Transverse colon (tissue), 4 donors: ENCODE measurements around the gene FAM98C. TPM values are rescaled to one million over a fixed set of nuclear protein-coding genes. Genes with fewer than 3 reads are reported as not detected.

Experiments
- DNase-seq: peaks from one replicate; pipeline ENCODE4 v3.0.0-alpha.2; 2019
- H3K27ac ChIP-seq, 4 donors: fragments of 200-600 bp; sonication (generic); 2 replicates each; pipeline ENCODE4 v1.5.1; 2016 to 2018; ENCODE audit warnings: inconsistent platforms in 4 of 4
- H3K27me3 ChIP-seq: fragments of 200-600 bp; sonication (generic); 2 replicates; pipeline ENCODE4 v1.5.1; 2017; ENCODE audit warnings: inconsistent platforms
- H3K36me3 ChIP-seq, 4 donors: fragments of 200-600 bp; sonication (generic); 2 replicates each; pipeline ENCODE4 v1.5.1; 2017 to 2019; ENCODE audit warnings: inconsistent platforms in 4 of 4
- H3K4me1 ChIP-seq, 4 donors: fragments of 200-600 bp; sonication (generic); 2 replicates each; pipeline ENCODE4 v1.5.1; 2017 to 2020; ENCODE audit warnings: inconsistent platforms in 4 of 4
- H3K4me3 ChIP-seq, 4 donors: fragments of 200-600 bp; sonication (generic); 1 replicate in 1 of 4; 2 replicates in 3 of 4; pipeline versions ENCODE4 v1.5.1 to v1.6.1; 2017 to 2019; ENCODE audit warnings: inconsistent platforms in 4 of 4
- H3K9me3 ChIP-seq, 2 donors: fragments of 200-600 bp; sonication (generic); 2 replicates each; pipeline ENCODE4 v1.5.1; 2017 to 2019; ENCODE audit warnings: inconsistent platforms in 2 of 2
- CTCF ChIP-seq, 5 experiments: fragments of 200-600 bp in 3 of 5; fragments of 450-650 bp in 2 of 5; sonication (generic) in 3 of 5; IDR thresholded peaks; 1 replicate in 2 of 5; 2 replicates in 3 of 5; pipeline ENCODE4 v1.5.1; 2016 to 2017; ENCODE audit warnings: antibody characterized with exemption in 5 of 5, inconsistent platforms in 3 of 5, mild to moderate bottlenecking in 2 of 5, moderate library complexity in 1 of 5
- EP300 ChIP-seq: sonication (generic); formaldehyde crosslinking; IDR thresholded peaks from one replicate; pipeline ENCODE4 v1.6.1; 2017; ENCODE audit warnings: antibody characterized with exemption, low read depth
- POLR2A ChIP-seq: fragments of 450-650 bp; IDR thresholded peaks from one replicate; pipeline ENCODE4 v1.6.1; 2016; ENCODE audit warnings: antibody characterized with exemption, mild to moderate bottlenecking, moderate library complexity
- POLR2AphosphoS5 ChIP-seq, 3 donors: sonication (generic); formaldehyde crosslinking; IDR thresholded peaks; one replicate each; pipeline ENCODE4 v1.6.1; 2016; ENCODE audit warnings: antibody characterized with exemption in 3 of 3
- WGBS, 2 donors: methylation state at CpG; one replicate each; pipeline ENCODE4 v1.1.5; 2018; ENCODE audit warnings: low coverage in 1 of 2; 5-methylcytosine and 5-hydroxymethylcytosine counted together
- in situ Hi-C, 4 donors: fragments of 200-750 bp; cut with MboI; loops; one replicate each; pipeline versions ENCODE4 v1.15.0 to v1.15.1; 2017; ENCODE audit warnings: low sequenced_read_pairs in 3 of 4, low pct_ligation_motif_present in 1 of 4, low pct_unique_long_range_greater_than_20kb in 1 of 4
- intact Hi-C: fragments of 100-400 bp; cut with DNase I; formaldehyde crosslinking; loops from one replicate; pipeline ENCODE4 v1.15.1; 2023; ENCODE audit warnings: low total_unique reads
- total RNA-seq, 4 donors: library from RNA; depleted of rRNA; stranded (reverse); fragments of >200 nt; gene quantifications; one replicate each; pipeline ENCODE4 v1.1.0, GENCODE V29; 2016

The FAM98C gene
- total RNA-seq, 4 donors from 2014 or later, result 34.0 to 102 (median 41.2) TPM

- in situ Hi-C loops, result no loop called here
Observed at GRCh38 chr19:38441657-38442348, 38.9 kb downstream of the FAM98C start.

GRCh38 chr19:38442736-38443135 is 39.8 kb downstream of the FAM98C start:
- Histone ChIP-seq H3K27ac (no peak overlapping the region), H3K36me3 (no peaks in the 10 kb centered on the region), H3K27me3 (no peaks in the 10 kb centered on the region), H3K4me1 (no peaks in the 10 kb centered on the region), H3K4me3 (no peak overlapping the region), H3K9me3 (no peaks in the 10 kb centered on the region)
- in situ Hi-C loops, result no loop called here
- DNase-seq, result no peak
- intact Hi-C loops, result no loop called here
- TF ChIP-seq EP300 (no peak), CTCF (IDR thresholded peaks at IDR 0.05) (no peak), POLR2A (no peak), POLR2AphosphoS5 (IDR thresholded peaks at IDR 0.05) (no peak)
- WGBS, 2 donors, result 80 to 85% methylated on average over 3 to 9 of the region's 9 CpGs

More at GRCh38 chr19:38441657-38442348, 38.9 kb downstream of the FAM98C start:
- H3K27me3 ChIP-seq, result no peaks in the 10 kb centered on the region
- WGBS, 2 donors, result 19 to 41% methylated on average over 5 to 7 of the region's 7 CpGs
- H3K9me3 ChIP-seq, result no peaks in the 10 kb centered on the region
- no peaks in the 10 kb centered on the region for H3K4me1 ChIP-seq
- intact Hi-C loops, result no loop called here
- H3K36me3 ChIP-seq, result no peaks in the 10 kb centered on the region
- no peak overlapping the region for H3K4me3 ChIP-seq
- no peak for DNase-seq
- no peak overlapping the region for H3K27ac ChIP-seq
- TF ChIP-seq CTCF (IDR thresholded peaks at IDR 0.05) (no peak), EP300 (no peak), POLR2A (no peak), POLR2AphosphoS5 (IDR thresholded peaks at IDR 0.05) (no peak)

DNA sequence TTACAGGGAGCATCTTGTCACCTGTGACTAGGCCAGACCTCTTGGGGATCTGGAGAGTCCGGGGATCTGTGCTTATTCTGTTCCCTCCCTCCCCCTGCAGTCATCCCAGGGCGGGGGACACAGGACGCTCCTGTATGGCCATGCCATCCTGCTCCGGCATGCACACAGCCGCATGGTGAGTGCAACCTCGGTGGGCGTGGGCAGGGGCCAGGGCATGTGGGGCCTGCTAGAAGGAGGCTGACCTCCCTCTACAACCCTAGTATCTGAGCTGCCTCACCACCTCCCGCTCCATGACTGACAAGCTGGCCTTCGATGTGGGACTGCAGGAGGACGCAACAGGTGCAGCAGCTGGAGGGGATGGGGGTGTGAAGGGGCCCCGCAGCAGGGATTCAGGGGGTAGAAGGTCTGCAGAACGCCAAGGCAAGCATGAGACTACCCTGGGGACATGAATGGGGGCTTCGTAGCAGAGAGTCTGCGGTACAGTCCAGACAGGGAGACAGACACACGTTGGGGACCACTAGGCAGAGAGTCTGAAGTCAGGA is 40.6 kb downstream of the FAM98C start:
- Histone ChIP-seq H3K27ac (no peak overlapping the region), H3K4me3 (no peak overlapping the region), H3K9me3 (no peaks in the 10 kb centered on the region), H3K27me3 (no peaks in the 10 kb centered on the region), H3K4me1 (no peaks in the 10 kb centered on the region), H3K36me3 (no peaks in the 10 kb centered on the region)
- TF ChIP-seq POLR2AphosphoS5 (IDR thresholded peaks at IDR 0.05) (no peak), CTCF (IDR thresholded peaks at IDR 0.05) (no peak), POLR2A (no peak), EP300 (no peak)
- DNase-seq, result no peak
- 84% methylated on average over 15 of the region's 15 CpGs; no CpG with 5 or more reads in 1 of the 2 donors for WGBS, 2 donors
- intact Hi-C loops (no loop called here), in situ Hi-C loops (no loop called here)

GRCh38 chr19:38444026-38444425 is 41.1 kb downstream of the FAM98C start:
- Histone ChIP-seq H3K27ac (no peak overlapping the region), H3K36me3 (no peaks in the 10 kb centered on the region), H3K9me3 (no peaks in the 10 kb centered on the region), H3K4me3 (no peak overlapping the region), H3K27me3 (no peaks in the 10 kb centered on the region), H3K4me1 (no peaks in the 10 kb centered on the region)
- in situ Hi-C loops (no loop called here), intact Hi-C loops (no loop called here)
- 90% methylated on average over 7 of the region's 7 CpGs; no CpG with 5 or more reads in 1 of the 2 donors for WGBS, 2 donors
- no peak for TF ChIP-seq POLR2A
- no peak for TF ChIP-seq POLR2AphosphoS5 (IDR thresholded peaks at IDR 0.05)
- TF ChIP-seq CTCF (IDR thresholded peaks at IDR 0.05), result no peak
- TF ChIP-seq EP300, result no peak
- DNase-seq, result no peak
